SKM-1 treated with dmso at 0.1 percent for 144 hours (cell line): Measurements from ENCODE around the gene RPTOR.

Experiments
- DNase-seq: peaks from one replicate; lab custom pipeline; 2025; ENCODE audit not compliant: unreplicated experiment; lab: John Stamatoyannopoulos, UW

Gene RPTOR

GRCh38 chr17:80921159-80921558 lies 376.5 kb downstream of the RPTOR start:
- DNase-seq = no peak

GRCh38 chr17:80921741-80922579 lies 377.3 kb downstream of the RPTOR start:
- no peak for DNase-seq

DNA sequence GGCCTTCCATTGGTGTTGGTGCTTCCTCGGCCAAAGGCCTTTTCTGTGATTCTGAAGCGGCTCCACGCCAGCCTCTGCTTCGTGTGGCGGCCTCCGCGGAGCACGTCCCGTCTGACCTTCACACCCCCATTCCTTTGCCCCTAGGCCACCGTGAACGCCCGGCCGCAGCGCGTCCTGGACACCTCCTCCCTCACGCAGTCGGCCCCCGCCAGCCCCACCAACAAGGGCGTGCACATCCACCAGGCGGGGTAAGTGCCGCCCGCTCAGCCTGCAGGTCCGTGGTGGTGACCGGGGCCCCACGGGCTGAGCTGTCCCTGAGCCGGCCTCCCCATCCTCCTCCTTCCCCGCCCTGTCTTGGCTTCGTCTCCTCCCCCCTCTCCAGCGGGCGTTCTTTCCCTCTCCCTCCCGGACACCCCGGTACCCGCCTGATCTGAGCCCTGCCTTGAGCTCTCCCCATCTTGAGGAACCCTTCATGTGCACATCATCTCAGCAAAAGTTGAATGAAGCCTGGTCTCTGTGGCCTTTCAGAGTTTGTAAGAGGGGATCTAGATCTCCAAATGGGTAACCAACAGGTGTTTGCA lies 378.0 kb downstream of the RPTOR start:
- no peak for DNase-seq

DNA sequence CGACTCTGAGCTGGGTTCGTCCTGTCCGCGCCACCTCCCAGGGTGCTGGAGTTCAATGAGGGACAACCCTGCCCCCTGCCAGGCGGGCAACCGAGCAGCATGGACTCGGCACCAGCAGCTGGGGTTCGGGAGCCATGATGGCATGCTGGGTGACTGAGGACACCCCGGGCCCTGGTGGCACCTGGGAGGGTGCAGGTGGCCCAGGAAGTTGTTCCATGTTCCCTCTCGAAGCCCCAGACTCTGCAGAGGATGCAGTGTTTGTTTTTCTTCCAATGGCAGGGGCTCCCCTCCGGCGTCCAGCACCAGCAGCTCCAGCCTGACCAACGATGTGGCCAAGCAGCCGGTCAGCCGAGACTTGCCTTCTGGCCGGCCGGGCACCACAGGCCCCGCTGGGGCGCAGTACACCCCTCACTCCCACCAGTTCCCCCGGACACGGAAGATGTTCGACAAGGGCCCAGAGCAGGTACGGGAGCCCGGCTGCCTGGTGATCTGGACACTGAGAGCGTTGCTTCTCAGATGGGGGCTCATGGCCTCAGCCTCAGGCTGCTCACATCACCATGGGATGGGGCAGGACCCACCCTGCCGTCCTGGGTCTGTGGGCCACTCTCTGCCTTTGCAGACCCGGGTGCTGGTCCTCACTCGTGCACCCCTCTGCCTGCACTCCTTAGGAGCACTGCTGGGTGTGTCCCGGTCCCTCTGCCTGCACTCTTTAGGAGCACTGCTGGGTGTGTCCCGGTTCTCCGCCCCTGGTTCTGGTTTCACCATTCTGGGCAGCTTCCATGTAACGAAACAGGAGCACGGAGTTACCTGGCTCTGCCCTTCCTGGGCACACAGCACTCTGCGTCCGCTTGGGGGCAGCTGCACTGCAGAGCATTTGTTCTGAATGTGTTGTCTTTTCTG lies 378.8 kb downstream of the RPTOR start:
- DNase-seq = no peak

DNA sequence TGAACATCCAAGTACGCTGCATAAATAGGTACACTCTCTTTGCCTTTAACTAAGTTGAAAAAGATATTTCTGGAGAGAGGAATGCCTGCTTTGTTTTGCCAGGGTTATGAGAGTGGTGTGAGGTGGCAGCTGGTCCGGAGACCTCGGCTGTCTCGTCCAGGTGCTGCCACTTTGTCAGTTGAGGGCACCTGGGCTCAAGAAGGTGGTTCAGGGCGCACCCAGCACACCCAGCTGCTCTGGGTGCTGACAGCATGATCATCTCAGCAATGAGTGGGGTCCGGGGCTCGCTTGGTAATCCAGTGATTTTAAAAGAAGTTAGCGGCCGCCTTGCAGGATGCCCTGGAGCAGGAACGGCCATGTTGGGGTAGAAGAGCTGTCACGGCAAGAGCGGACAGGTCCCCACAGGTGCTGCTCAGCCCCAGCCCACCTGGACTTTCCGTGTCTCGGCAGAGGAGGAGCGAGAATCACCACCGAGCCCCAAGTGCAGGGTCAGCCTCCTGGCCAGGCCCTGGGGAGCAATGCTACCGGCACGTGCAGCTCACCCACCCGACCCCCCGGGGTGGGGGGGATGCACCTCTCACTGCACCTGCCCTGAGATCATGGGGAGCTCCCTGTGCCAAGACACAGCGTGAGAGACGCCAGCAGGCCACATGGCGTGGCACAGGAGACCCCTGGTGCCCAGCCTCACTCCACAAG lies 379.6 kb downstream of the RPTOR start:
- no peak for DNase-seq

GRCh38 chr17:80924807-80925610 lies 380.4 kb downstream of the RPTOR start:
- no peak for DNase-seq

GRCh38 chr17:80925688-80926335 lies 381.2 kb downstream of the RPTOR start:
- no peak for DNase-seq

DNA sequence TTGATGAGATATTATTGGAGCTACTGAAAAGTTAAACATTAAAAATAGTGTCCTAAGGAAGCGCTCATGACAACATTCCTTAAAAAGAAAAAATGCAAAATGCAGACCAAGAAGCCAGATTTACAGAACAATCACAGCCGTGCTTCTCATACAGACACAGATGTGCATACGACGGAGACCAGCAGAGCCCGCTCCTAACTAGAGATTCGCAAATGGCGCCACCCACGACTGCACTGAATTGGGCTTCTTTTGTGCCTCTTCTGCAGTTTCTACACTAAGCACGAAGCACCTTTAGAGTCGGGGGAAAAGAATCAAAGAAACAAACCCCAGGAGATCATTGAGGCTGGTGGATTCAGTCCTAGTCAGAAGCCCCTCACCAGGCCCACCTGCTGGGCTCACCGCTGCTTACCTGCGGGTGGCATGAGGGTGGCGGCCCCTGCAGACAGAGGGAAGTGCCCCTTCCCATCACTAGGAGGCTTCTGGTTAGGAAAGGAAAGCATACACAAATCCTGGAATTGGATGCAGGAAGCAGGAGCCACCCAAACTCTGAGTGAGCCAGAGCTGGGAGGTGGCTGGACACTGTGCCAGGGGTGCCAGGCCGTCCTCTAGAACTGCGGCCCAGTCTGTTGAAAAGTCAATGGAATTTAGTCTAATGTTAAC lies 382.1 kb downstream of the RPTOR start:
- no peak for DNase-seq

DNA sequence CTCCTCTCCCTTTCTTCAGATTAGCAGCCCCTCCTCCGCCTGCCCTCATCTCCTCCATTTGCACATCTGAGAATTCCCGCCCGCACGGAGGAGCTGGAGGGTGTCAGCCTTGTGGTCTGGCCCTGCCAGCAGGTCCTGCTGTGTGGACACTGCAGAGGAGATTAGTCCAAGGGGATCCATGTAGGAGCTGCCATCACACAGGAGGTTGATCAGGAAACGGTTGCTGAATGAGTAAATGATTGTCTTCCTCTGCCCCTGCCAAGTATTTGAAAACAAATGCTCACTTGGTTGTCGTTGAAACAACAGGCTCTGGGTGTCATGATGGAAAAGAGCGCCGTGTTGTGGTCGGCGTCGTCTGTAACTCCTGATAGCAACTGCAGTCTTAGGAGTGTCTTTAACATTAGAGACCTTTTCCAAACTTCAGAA lies 383.2 kb downstream of the RPTOR start:
- DNase-seq = no peak

DNA sequence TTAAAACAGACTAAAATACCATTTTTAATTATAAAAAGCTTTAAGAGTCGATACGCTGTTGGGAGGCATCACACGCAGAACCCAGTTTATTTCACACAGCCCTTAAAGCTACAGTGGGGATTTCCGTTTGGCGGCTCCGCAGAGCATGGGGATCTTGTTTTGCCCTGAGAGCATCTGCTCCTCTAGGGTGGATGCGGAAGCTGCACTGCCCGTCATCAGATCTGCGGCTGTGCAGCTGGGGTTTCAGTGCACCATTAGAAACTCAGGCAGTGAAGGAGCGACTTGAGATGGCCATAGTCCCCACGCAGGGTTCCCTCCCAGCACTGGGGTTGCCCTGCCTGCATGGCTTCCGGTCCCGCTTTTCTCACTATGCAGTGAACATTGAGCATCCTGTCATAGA lies 384.8 kb downstream of the RPTOR start:
- DNase-seq = no peak

GRCh38 chr17:80930335-80931279 lies 386.0 kb downstream of the RPTOR start:
- DNase-seq = no peak

- DNase-seq = no peak
Measured at GRCh38 chr17:80931421-80932265, 387.0 kb downstream of the RPTOR start.

- no peak for DNase-seq
Measured at GRCh38 chr17:80935526-80935925, 390.9 kb downstream of the RPTOR start.

- DNase-seq = no peak
Measured at GRCh38 chr17:80936218-80936617, 391.6 kb downstream of the RPTOR start.

DNA sequence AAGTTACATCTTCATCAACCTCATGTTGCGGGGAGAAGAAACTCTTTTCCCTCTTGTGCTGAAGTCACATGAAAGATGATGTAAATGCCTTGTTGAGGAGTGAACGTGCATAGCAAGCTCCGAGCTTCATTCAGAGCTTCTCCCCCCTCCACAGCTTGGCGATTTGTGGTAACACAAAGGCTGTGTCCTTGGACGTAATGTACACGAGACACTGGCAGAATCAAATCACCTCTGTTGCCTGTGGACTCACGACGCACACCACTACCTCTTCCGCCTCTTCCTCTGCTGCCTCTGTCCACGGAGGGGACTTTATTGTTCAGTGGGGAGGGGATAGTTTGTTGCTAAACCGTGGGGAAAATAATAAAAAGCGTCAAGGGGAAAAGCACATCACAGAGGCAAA lies 392.1 kb downstream of the RPTOR start:
- DNase-seq = no peak

DNA sequence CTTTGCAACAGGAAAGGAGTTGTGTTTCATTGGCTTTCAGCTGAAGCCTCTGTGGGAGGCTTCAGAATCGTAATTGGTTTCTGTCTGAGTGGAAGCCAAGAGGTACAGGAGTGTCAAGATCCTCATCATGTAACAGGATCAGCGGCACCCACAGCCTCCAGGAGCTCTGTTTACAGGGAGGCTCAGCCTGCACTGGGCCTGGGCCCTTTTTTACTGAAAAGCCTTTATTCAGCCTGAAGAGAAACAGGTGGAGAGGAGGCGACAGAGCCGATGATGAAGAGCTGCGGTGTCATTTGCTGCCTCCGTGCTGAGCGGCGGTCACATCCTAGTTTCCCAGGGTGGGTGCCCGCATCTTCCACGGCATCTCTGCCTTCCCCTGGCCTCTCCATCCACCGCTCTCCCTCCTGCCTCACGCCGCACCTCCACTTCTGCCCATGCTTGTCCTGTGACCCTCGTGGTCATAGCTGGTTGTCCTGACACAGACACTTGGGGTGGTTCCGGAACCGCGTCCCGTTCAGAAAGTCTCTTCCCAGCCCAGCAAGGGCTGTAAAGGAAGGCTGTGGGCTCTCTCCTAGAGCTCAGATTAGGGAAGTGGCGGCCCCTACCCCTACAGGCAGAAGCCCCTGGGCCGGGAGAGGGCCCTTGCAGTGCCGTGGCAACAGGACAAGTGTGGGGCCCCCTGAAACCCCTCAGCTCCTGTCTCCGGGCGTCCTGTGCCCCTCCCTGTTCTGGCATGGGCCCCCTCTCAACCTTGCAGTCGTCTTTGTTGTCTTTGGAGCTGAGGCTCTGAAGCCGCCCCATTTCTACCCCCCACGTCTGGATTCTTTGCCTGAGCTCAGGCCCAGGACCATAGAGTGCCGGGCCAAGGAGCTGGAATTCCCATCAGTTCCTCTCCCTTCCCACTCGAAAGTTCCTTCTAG lies 393.1 kb downstream of the RPTOR start:
- no peak for DNase-seq
